ENCODE results near the gene FRAT2. TPM values are rescaled to one million over a fixed set of nuclear protein-coding genes. Genes with fewer than 3 reads are reported as not detected.
"Not testable (repeated sequence)": the region's sequence is repeated elsewhere in the genome, so short reads cannot be mapped to it uniquely, and the experiment has no call there.

The FRAT2 gene
- polyA plus RNA-seq, 10 donors, result 2.6 to 5.8 (median 3.7) TPM

DNA sequence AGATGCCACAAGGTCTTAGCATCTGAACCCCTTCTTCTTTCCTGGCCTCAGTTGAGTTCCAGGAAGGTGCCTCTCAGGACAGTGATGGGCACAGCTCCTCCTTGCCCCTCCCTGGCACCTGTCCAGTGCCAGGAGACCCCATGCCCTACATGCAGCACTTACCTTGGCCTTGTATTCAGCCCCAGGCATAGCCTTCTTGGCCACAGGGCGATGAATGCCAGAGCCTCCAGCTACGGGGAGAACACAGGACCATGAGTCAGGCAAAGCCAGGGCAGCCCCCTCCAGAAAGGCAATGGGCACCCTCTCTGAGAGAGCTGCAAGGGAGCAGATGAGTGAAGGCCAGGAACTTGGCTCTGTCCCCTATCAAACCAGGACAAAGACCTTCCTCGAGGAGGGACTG, 24.3 kb upstream of the FRAT2 start:
- DNase-seq, result no peak

GRCh38 chr10:97358349-97358748, 23.8 kb upstream of the FRAT2 start:
- DNase-seq, result no peak

GRCh38 chr10:97356918-97357317, 22.4 kb upstream of the FRAT2 start:
- DNase-seq, result no peak

DNA sequence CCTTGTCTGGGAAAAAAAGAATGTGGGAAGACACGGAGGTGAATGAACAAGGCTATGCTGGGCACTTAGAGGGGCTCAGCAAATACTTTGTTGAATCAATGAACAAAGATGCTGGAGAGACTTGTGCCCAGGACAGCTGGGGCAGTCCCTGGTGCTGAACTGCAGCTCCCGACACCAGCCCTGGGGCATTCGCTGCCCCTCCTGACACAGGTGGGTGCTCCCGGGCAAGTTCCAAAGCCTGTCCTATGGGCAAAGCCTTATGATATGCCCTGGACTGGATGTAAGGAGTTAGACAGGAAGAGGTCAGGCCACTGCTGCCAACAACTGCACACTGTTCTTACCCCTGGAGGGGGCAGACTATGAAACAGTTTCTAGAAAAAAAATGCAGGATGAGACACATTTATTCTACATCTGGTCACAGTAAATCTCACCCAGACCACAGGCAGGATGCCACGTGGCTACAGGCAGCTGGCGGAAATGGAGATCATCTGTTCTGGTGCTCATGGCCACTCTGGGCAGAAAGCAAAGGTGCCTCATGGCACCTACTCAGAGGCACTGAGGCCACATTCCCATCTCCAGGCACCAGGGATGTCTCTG, 21.9 kb upstream of the FRAT2 start:
- DNase-seq, result no peak

- no peak for DNase-seq
Observed at GRCh38 chr10:97355571-97355975, 21.0 kb upstream of the FRAT2 start.

DNA sequence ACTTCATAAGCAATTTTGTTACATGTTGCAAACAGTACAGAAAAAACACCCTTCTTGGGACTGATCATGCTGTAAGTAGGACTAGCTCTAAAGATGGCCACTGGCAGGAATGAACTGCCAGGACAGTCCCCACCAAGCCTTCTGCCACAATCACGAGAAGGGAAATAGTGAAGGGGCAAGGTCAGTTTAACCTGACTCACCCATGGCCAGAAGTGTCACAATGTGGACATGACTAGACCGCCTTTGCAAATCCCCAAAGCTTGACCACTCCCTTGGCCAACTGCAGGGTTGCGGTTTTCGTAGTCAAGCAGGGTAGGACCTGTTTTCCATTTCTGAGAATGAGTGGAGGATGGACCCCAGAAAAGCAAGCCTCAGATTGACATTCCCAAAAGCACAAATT, 19.4 kb upstream of the FRAT2 start:
- DNase-seq, result no peak

- DNase-seq, result no peak
Observed at GRCh38 chr10:97349752-97350513, 15.4 kb upstream of the FRAT2 start.

DNA sequence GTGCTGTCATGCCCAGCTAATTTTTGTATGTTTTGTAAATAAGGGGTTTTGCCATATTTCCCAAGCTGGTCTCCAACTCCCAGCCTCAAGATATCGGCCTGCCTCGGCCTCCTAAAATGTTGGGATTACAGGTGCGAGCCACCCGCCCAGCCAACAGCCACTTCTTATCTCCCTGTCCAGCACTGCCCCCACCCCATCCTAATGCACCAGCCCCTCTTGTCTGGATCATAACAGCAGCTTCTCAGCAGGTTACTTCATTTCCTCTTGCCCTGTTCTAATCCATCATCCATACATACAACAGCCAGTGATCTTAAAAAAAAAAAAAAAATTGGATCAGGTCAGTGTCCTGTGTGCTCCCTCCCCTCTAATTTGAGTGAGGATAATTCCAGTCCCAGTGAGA, 12.8 kb upstream of the FRAT2 start:
- DNase-seq, result no peak

DNA sequence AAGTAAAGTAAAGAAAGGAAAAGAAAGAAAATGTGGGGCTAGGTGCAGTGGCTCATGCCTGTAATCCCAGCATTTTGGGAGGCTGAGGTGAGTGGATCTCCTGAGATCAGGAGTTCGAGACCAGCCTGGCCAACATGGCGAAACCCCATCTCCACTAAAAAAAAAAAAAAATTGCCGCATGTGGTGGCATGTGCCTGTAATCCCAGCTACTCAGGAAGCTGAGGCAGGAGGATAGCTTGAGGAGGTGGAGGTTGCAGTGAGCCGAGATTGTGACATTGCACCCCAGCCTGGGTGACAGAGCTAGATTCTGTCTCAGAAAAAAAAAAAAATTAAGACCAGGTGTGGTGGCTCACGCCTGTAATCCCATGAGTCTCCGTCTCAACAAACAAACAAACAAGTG, 9.1 kb upstream of the FRAT2 start:
- DNase-seq, result not testable (repeated sequence)

- DNase-seq, result no peak
Observed at GRCh38 chr10:97341416-97341815, 6.9 kb upstream of the FRAT2 start.

DNA sequence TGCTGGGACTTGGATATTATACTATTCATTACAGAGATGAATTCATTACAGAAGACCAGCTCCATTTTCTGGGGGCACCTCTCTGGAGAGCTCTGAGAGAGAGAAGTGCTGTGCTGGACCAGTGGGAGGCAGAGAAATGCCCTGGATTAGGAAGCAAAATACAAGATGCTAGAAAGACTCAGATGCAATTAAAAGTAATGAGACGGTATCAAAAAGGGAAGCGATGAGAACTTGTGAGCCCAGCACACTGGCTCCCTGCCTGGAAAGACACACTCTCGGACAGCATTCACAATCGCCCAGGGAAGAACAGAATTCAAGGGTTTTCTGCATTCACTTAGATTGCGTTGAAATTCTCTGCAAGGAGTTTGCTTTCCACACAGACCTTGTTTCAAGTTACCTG, 3.5 kb upstream of the FRAT2 start:
- peak in 1 of 3 donors; percentile 39 for DNase-seq

DNA sequence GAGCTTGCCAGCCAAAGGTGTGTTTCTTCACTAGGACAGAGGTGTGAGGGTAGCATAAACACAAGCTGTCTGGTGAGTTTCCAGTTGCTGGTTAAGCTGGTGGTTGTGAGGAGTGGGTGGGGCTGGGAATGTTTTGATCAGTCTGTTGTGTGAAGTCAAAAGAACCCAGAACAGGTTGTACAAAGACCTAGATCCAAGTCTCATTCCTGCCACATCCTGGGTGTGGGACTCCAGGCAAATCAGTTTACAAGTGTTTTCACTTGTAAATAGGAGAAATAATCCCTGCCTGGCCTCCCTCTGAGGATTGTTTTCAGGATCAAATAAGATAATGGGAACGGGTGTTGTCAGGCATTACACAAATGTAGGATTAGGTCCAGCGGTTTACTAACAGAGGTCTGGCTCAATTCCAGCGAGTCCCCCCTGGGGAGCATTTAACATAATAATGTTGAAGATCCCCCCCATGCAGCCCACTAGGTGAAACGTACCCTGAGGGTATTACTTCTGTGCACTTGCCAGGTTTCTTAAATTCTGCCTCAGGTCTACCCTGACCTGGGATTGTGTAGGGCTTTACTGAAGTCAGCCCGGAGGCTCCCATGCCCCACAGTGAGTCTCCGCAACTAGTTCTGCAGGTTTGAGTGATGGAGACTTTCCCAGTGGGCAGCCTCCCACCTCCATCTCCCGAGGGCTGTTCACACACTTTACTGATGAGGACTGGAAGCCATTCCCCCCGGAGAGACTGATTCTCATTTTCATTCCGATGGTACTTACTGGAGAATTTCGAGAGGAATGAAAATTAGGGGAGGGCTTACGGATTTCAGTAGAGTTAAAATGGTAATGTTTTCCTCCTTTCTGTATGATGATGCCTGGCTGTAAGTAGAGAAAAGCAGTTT, 2.7 kb upstream of the FRAT2 start:
- DNase-seq, result peak in 1 of 3 donors; percentile 30

GRCh38 chr10:97336446-97336845, 1.9 kb upstream of the FRAT2 start:
- DNase-seq, result no peak

- peak in 1 of 3 donors; percentile 35 for DNase-seq
Observed at GRCh38 chr10:97336006-97336405, 1.5 kb upstream of the FRAT2 start.

GRCh38 chr10:97335188-97335619, 675 bp upstream of the FRAT2 start:
- DNase-seq, result peak in 1 of 3 donors; percentile 27

DNA sequence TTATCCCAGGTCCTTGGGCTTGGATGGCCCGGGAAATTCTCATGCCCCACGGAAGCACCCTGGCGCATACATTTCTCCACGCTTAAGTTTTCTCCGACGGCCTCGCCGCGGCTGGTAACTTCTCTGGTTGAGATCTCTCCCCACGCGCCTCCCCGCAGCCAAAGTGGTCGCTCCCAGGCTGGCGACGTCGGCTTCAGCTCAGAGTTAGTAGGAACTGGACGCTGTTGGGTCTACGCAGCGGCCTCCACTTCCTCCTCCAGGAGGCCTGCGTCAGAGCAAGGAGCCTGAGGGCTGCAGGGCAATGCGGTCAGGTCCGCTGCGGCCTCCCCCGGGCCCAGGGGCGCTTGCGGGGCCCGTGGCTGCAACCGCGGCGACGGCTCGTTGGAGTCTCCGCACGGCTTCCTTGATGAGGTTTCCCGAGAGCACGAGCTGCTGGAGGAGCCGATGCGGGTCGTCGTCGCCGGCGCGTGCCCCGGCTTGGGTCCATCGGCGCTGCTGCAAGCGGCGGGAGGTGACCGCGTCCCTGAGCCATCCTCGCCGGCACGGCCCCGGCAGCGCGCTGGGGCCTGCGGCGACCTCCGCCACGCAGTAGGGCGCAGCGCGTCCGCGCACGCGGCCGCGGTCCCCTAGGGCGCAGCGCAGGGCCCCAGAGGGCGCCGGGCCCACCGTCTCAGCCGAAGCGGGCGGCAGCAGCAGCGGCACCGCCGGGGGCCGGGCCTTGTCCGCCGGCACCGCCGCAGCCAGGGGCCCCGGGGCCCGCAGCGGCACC, 744 bp downstream of the FRAT2 start:
- DNase-seq, result peak in 1 of 3 donors; percentile 71

DNA sequence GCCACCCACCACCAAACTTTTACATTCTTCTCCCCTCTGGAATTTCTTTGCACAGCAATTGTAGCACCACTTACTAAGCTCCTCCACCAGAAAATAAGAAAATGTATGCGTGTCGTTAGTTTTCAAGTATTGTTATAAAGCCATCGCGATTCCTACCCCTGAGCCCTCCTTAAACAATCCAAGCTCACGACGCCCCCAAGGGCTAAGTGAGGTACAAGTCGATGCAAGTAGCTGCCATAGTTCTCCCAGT, 1.3 kb downstream of the FRAT2 start:
- no peak for DNase-seq

- DNase-seq, result peak in 2 of 3 donors; percentile 50 to 57
Observed at GRCh38 chr10:97332591-97333350, 1.8 kb downstream of the FRAT2 start.

GRCh38 chr10:97331153-97331703, 3.3 kb downstream of the FRAT2 start:
- DNase-seq, result no peak

GRCh38 chr10:97329766-97330165, 4.8 kb downstream of the FRAT2 start:
- DNase-seq, result no peak
